GM19025 (cell line): ENCODE measurements around the gene RALGAPA1.
"Not testable (repeated sequence)": the region's sequence is repeated elsewhere in the genome, so short reads cannot be mapped to it uniquely, and the experiment has no call there.

Experiments used
- ATAC-seq: cut with Tn5 transposase; IDR thresholded peaks from one replicate; pipeline ENCODE4 v1.9.1; 2021; ENCODE audit warnings: mild to moderate bottlenecking, low read depth, moderate library complexity; ENCODE audit not compliant: unreplicated experiment

RALGAPA1 gene

DNA sequence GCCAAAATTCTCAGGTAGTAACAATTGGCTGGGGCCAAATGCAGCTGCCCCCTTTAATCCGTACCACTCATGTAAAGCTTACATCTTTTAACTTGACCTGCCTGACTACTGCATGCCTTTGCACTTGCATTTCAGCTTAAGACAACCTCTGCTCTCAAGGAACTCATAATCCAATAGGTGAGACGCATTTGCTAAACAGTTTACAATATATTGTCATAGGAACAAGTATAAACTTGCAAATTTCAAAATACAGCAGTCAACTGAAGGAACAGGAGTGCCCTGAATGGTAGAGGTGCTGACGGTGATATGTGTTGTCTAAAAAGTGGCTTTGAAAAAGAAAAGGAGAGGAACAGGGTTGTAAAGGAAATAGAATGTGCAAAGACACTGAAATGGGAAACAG, 13.4 kb upstream of the RALGAPA1 start:
- no peak for ATAC-seq

DNA sequence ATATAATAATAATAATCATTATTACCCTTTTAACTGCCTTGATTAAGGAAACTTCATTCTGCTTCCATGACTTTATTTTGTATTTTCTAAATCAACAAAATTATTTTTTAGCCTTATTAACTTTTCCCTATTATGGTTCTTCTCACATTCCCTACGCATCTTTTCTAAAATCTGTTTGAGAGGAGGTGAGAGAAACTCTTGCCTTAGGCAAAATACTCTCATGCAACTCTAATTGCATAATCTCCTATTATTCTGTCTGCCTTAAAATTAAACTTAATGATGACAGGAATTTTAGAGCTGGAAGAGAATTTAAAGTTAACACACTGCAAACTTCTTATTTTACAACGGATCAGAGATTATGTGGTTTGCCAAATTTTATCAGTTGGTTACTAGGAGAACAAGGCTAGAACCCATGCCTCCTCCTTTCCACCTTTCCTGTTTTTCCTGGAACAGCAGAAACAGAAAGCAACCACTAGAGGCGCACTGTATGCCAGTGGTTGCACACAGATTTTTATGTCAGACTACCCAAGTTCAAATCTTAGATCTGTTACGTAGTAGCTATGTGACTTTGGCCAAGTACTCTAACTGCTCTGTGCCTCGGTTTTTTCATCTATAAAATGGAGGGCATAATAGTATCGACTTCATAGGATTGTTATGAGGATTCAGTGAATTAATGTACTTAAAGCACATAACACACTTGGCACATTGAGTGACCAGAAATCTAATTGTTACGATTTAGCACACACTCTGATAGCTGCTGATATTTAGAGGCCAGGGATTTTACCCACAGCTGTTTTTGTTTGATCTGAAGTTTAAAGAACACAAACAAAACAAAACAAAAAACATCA, 12.7 kb upstream of the RALGAPA1 start:
- ATAC-seq = no peak

DNA sequence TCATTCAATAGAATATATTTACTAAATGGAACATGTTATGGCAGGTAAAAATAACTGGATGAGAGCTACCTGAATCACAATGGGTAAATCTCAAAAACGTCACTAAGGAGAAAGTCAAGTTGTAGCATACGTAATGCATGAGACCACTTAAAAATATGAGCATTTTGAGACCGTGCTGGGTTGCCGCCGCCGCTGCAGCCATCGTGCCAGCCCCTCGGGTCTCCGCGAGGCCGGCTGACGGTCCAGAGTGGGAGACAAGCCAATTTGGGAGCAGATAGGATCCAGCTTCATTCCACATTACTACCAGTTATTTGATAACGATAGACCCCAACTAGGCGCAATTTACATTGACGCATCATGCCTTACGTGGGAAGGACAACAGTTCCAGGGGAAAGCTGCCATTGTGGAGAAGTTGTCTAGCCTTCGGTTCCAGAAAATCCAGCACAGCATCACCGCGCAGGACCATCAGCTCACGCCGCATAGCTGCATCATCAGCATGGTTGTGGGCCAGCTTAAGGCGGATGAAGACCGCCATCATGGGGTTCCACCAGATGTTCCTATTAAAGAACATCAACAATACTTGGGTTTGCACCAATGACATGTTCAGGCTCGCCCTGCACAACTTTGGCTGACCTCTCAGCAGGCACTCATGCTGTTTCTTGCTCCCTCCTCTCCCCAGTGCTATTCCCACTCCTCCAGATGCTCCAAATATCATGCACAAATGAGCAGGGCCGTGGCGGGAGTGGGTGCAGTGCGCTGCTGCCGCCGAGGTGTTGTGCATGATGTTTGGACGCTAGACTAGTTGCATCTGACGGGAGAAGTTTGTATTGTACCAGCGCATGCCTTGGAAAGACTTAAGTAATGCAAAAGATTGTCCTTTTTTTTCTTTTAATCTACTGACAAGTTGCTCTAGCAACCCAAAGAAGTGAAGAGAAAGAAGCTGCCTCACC, 10.8 kb upstream of the RALGAPA1 start:
- ATAC-seq = no peak

DNA sequence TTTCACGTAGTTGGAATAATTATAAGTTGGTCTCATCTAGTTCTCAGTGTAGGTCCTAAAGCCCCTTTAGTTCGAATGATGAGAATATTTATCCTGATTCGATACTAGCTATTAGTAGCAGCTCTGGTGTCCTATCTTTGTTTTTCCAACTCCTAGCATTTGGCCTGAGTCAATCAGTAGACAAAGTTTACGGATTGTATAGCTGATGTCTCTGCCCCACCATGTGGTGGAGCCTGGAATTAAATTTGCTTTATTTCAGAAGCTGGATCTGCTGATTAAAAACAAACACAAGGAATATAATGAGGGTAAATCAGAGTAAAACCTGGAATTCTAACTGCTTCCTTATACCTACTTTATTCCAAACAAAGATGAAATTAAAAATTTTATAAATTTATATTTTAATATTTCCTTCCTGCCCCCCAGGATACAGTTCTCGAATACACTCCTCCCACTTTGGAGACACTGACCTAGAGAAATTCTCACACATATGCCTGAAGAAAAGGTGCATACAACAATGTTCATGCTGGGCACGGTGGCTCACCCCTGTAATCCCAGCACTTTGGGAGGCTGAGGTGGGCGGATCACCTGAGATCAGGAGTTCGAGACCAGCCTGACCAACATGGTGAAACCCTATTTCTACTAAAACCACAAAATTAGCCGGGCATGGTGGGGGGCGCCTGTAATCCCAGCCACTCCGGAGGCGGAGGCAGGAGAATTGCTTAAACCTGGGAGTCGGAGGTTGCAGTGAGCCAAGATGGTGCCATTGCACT, 9.4 kb upstream of the RALGAPA1 start:
- no peak for ATAC-seq

DNA sequence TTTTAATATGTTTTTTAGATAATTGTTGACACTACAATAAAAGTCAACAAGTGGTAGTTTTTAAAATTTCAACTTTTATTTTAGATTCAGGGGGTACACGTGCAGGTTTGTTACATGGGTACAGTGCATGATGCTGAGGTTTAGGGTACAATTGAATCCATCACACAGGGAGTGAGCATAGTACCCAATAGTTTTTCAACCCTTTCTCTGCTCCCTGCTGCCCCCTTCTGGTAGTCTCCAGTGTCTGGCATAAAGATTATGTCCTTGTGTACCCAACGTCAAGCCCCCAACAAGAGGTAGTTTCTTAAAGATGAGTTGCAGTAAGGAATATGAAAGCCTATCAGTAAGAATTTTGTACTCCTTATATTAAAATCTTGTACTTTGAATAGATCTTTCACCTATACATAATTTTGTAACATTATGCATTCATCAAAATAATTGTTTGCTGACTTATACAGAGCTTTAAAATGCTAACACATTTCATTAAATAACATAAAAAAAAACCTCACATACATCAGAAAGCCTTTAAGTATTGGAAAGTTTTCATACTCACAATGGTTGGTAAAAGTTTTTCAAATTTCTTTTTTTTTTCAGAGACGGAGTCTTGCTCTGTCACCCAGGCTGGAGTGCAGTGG, 5.4 kb upstream of the RALGAPA1 start:
- ATAC-seq = peak; percentile 64

DNA sequence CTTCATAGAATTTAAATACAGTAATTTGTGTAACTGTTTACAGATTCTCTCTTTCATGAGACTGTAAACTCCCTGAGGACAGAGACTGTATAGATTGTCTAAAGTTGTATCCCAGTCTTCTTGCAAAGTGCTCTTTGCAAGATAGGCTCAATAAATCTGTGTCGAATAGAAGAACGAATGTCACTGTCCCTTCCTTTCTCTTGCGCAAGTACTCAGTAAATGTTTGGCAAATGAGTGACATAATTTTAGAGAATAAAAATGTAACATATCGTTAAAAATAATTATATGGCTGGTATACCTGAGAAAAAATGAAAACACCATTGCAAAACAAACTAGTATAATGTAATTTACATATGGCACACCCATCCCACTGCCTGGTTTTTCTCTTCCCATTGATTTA, 1.9 kb upstream of the RALGAPA1 start:
- no peak for ATAC-seq

DNA sequence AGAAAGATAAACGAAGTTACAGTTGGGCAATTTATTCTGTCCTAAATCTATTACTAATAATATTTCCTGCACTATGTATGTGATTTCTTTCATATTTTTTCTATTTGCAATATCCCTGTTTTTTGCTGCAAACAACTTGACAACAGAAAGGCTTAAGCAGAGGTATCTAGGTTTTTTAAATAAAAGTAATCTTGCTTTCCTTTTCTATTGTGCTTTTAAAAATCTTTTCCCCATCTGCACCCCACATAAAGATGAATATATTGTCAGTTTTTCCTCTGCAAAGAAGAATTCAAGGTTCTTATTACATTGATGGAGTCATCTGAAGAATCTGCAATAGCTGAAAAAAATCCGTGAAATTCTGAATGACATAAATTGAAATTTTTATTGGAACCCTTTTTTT, 502 bp upstream of the RALGAPA1 start:
- ATAC-seq = no peak

DNA sequence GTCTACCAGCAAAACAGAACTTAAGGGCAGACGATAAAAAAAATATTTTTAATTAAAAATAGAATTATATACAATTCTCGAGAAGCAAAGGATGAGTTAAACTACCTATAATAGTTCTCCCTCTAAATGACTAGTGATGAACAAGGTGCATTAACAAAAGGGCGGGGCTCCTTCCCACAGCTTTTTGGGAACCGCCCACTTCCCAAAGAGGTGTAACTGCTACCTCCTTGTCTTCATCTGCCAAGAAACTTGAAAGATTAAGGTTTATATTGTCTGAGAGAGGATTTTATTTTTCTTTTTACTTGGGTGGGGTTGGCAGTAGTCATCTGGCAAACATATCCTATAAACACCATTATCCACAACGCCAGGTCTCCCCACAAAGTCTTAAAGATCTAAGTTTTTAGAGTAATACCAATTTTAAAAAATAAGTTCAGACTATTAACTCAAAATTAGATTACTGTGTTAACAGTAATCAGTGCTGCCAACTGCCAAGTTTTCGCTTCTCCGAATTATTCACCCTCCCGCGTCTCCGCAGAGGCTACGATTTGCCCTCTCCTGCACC, 938 bp downstream of the RALGAPA1 start:
- ATAC-seq = no peak

DNA sequence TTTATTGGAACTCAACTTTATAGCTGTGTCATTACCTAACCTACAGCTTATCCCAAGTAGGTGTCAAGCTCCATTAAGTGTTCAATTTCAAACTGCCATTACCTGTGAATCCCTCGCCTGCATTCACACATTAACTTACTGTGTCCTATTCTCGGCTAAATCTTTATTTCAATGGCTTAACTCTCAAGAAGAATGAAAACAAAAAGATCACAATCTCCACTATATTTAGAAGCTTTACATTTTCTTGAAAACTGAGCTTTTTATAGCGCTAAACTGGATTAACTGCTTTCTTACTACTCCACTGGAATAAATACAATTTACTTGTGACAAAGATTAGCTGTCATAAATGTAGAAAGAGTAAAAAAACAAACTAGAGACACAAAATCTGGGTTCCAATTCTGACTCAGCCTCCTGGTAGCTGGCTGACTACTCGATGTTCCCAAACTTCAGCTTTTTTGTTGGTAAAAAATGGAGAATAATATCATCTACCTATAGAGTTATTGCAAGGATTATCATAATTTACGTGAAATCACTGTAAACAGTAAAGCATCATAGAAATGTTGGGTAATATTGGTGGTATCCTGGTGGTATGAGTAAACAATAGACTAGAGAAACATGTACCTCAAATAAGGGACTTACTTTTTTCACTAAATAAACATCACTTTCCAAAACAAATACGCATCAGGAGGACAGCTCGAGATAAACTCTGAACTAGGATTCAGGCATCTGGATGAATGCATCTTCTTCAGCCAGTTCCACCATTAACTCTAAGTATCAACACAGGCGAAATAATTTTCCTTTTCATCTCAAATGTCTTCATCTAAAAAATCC, 1.7 kb downstream of the RALGAPA1 start:
- no peak for ATAC-seq

DNA sequence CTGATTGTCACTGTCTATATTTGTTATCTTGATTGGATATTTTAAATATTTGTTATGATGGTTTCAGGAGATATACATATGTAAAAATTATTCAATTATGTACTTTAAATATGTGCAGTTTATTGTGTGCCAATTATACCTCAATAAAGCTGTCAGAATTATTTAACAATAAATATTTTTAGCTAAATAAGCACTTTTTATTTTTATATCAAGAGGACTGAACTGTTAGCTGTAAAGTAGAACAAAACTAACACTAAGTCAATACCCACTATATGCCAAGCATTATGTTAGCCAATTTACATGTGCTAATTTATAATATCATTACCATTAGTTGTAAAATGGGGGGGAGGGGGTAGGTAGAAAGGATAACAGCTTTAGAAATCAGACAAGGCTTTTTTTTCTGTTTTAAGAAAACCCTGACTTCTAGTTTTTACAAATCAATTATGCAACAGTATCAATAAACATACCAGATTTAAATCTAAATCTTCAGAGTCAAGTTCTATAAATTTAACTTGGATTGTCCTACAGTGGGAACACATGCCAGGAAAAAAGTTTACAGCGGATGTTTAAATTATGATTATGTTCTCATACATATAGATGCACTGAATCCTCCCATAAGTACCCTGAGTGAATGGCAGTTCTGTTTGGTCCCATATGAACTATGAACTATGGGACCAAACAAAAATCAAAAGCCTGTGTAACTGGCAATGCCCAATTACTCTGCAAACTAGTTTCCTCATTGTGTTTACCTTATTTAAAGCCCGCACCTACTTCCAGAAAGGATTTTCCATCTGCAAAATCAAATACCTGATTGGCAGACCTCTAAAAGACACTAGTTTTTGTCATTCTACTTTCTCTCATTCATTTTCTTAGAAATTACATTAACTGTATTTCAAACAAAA, 2.8 kb downstream of the RALGAPA1 start:
- no peak for ATAC-seq

DNA sequence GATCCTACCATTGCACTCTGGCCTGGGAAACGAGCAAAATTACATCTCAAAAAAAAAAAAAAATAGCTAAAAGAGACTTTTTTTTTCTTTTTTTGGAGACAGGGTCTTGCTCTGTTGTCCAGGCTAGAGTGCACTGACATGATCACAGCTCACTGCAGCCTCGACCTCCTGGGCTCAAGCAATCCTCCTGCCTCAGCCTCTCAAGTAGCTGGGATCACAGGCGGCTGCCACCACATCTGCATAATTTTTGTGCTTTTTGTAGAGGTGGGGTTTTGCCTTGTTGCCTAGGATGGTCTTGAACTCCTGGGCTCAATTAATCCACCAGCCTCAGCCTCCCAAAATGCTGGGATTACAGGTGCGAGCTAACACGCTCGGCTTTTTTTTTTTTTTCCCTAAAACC, 11.3 kb downstream of the RALGAPA1 start:
- no peak for ATAC-seq

DNA sequence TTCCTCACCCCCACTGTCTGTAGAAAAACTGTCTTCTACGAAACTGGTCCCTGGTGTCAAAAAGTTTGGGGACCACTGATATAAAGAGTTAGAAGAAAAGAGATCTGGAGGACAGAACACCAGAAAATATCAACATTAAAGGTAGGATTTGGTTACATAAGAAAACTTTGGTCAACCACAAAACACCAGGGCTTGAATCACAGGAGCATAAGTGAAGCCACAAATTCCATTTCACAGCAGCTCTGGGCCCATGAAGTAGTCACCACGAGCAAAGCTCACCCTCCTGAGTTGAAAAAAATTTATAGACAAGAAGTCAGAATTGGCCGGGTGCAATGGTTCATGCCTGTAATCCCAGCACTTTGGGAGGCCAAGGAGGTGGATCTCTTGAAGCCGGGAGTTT, 19.4 kb downstream of the RALGAPA1 start:
- ATAC-seq = no peak

DNA sequence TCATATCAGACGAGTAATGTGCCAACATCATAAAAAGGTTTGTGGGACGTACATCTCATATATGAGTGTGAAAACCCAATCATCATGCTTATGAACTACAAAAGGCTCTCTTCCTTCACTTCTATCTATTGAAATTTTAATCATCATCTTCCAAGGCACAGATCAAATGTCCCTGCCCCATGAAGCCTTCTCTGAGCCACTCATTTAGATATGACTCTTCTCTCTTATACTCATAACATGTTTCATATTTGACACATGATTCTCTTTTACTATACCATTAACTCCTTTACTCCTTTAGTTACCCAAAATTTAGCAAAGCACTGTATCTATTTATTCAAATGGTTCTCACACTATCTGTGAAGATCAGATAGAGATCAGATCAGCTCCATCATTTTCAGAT, 22.2 kb downstream of the RALGAPA1 start:
- no peak for ATAC-seq

DNA sequence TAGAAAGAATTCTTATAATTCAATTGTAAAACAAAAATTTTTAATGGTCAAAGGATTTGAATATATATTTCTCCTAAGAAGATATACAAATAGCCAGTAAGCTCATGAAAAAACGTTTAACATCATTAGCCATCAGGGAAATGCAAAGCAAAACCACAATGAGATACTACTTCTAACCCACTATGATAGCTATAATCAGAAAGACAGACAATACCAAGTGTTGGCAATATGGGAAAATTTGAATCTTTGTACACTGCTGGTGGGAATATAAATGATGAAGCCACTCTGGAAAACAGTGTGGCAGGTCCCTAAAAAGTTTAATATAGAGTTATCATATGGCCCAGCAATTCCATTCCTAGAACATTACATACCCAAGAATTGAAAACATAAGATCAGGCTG, 25.4 kb downstream of the RALGAPA1 start:
- ATAC-seq = no peak

DNA sequence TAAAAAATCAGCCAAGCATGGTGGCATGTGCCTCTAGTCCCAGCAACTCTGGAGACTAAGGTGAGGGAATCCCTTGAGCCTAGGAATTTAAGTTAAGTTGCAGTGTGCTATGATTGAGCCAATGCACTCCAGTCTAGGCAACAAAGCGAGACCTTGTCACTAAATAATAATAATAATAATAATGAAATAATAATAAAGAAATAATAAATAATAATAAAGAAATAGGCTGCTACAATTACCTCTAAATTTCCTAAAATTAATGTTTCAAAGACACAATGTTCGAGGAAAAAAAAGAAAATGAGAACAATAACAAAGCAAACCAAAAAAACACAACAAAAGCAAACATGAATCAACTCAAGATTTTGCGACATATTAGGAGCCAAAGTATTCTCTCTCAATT, 29.7 kb downstream of the RALGAPA1 start:
- ATAC-seq = no peak

DNA sequence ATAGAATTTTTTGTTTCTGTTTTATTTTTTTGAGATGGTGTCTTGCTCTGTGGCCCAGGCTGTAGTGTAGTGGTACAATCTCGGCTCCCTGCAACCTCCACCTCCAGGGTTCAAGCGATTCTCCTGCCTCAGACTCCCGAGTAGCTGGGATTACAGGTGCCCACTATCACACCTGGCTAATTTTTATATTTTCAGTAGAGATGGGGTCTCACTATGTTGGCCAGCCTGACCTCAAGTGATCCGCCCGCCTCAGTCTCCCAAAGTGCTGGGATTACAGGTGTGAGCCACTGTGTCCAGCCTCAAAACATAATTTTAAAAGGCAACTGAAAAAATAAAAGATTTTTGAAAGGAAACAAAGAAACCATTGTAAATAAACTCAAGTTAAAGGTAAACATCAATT, 31.5 kb downstream of the RALGAPA1 start:
- not testable (repeated sequence) for ATAC-seq

DNA sequence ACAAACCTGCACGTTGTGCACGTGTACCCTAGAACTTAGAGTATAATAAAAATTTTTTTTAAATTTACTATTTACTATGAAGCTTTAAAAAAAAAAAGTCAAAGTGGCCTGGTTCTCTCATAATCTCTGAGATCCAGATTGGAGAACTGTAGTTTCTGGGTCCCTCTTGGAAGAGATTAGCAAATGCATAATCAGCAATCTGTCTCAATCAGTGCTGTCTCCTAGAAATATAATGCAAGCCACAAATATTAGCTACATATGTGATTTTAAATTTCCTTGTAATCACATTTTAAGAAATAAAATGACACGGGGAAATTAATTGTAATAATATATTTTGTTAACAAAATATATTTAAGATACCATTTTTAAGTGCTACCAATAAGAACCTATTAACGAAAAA, 32.3 kb downstream of the RALGAPA1 start:
- ATAC-seq = no peak

DNA sequence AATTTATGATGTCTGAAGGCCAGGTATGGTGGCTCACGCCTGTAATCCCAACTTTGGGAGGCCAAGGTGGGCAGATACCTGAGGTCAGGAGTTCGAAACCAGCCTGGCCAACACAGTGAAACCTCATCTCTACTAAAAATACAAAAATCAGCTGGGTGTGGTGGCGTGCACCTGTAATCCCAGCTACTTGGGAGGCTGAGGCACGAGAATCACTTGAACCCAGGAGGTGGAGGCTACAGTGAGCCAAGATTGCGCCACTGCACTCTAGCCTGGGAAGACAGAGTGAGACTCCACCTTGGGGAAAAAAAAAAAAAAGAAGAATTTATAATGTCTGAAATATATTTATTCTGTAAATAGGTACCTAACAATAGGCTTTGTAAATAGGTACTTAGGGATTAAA, 33.0 kb downstream of the RALGAPA1 start:
- ATAC-seq = not testable (repeated sequence)
